Activated T-cell treated with anti-CD3 and anti-CD28 coated beads for 4 hours (primary cell): Measurements from ENCODE around the gene SMIM22.

Experiments
- DNase-seq: peaks from one replicate; pipeline ENCODE4 v3.0.0-alpha.2; 2020

SMIM22 gene

DNA sequence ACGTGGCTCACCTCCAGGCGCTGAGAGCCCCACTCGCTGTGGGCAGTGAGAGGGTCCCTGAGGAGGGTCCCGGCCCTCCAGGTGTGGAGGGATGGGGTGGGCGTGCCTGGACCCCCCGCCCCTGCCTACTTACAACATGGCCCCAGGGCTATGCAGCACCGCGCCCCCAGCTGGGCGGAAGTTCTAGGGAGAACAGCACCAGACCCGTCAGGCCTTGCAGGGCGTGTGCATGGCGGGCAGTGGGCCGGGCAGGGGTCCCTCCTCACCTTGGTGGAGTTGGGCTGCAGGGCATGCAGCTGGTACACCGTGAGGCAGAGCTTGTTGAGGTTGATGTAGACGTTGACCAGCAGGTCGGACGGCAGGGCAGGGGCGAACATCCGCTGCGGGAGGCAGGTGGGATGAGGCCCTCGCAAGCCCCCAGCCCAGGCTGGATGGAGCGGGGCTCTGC lies 2.7 kb downstream of the SMIM22 start:
- DNase-seq = no peak

DNA sequence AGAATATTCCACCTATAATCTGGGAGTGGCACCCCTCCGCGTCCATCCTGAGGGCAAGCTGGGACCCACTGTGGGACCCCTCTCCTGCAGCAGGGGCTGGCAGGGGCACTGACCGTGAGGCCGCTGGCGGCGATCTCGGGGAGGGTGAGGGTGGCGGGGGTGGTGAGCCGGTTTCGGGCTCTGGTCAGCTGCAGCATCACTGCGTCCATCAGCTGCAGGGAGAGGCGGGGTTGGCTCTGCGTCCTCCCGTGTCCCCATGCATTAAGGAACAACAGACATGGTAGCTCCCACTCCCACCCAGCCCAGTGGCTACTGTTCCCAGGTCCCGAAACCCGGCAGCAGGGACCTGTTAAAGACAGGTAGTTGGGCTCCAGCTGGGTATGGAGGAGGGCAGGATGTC lies 3.3 kb downstream of the SMIM22 start:
- DNase-seq = no peak

DNA sequence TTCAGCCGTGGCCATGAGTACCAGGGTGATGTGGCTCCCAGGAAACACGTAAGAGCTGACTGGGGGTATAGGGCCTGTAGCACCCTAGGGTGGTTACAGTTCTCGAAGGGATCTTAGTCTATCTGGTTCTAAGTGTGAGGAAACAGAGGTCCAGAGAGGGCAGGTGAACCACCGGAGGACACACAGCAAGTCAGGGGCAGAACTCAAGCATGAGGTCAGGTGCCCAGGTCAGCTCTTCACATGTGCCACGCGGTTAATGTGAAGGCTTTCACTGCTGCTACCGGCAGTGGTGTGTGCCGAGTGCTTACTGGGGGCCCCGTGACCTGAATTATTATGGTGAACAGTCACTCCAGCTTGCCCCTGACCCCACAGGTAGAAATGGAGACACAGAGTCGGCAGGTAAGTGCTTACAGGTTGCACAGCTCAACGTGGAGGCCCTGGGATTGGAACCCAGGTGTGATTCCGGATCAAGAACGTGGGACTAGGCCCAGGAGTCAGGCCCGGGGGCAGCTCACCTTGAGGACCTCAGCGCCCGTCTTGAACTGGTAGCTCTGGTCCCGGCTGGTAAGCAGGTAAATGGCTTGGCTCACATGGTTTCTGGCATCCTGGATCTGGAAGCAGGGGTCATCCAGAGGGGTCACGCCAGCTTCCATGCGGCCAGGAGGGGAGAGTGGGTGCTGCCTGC lies 4.1 kb downstream of the SMIM22 start:
- DNase-seq = no peak

GRCh38 chr16:4800290-4801041 lies 5.3 kb downstream of the SMIM22 start:
- no peak for DNase-seq

- DNase-seq = no peak
Measured at GRCh38 chr16:4801051-4801961, 6.1 kb downstream of the SMIM22 start.

GRCh38 chr16:4801962-4802658 lies 6.9 kb downstream of the SMIM22 start, which contains the start of gene ROGDI:
ROGDI (minus strand) TSS chr16:4802633; CDS start chr16:4802571, 62 bp downstream.
- peak; percentile 56 for DNase-seq

GRCh38 chr16:4802659-4803287 lies 7.6 kb downstream of the SMIM22 start:
- peak; percentile 84 for DNase-seq

DNA sequence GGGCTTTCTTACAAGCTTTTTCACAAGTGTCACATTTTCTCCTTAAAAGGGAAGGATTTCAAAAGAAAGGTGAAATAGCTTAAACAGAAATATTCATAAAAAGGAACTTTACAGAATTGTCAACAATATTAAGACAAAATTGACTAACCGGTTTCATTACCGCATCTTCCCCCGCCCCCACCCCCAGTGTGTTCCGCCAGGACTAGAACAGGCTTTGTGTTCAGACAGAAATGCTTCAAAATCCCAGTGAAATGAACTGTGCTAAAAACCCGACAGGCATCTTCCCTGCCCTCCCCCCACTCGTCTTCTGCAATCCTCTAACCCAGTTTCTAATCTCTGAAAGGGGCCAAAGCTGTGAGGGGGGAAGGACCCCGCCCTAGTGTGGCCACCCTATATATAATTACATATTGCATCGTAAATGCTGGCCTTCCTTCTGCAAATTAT lies 8.3 kb downstream of the SMIM22 start:
- no peak for DNase-seq

GRCh38 chr16:4803898-4804762 lies 9.0 kb downstream of the SMIM22 start:
- DNase-seq = no peak

GRCh38 chr16:4805231-4805630 lies 10.1 kb downstream of the SMIM22 start:
- no peak for DNase-seq

GRCh38 chr16:4806280-4806679 lies 11.1 kb downstream of the SMIM22 start:
- no peak for DNase-seq

- no peak for DNase-seq
Measured at GRCh38 chr16:4811242-4811641, 16.1 kb downstream of the SMIM22 start.

GRCh38 chr16:4811773-4812172 lies 16.6 kb downstream of the SMIM22 start:
- no peak for DNase-seq

DNA sequence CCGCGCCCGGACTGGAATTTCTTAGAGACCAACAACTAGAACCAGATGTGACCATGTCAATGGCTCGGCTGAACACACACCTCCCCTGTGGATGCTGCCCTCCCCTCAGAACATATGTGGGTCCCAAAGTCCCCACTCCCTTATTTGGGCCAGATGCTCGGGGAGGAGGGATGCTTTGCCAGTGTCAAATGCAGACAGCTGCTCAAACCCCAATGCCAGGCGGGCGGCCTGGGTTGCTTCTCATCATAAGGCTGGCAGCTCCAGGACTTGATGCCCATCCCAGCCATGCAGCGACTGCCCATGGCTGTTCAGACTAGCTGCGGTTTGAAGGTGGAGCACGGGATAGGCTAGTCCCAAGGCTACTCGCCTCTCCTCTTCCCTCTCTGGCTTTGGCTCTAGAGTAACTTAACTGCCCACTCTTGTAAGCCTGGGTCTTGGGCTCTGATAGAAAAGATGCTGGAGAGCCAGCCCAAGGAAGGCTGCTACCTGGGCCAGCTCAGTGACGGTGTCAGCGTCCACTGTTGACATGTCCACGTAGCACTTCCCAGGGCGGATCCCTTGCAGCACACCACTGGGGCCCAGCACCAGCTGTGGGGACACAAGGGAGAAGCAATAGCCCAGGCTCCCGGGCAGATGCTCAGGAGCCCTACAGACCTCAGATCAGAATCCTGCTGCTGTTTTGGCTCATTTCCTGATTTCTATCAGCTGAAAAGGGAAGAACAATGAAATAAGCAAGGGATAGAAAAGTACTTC lies 18.3 kb downstream of the SMIM22 start:
- DNase-seq = no peak

DNA sequence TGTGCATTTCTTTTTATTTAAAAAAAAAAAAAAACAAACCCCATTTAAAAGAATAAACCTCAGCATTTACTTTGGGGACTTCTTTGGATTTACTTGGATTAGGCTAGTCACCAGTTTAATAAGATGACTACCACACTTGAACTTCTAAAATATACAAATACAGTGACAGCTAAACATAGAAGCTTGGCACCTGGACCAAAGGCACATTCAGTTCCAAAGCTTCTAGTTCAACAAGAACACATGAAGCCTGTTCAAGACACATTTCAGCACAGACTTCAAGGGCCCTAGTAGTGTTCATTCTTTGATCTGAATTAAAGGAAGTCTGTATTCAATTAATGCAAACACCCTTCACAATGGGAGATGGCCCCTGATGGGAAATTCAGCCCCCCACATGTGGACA lies 18.9 kb downstream of the SMIM22 start:
- DNase-seq = no peak

DNA sequence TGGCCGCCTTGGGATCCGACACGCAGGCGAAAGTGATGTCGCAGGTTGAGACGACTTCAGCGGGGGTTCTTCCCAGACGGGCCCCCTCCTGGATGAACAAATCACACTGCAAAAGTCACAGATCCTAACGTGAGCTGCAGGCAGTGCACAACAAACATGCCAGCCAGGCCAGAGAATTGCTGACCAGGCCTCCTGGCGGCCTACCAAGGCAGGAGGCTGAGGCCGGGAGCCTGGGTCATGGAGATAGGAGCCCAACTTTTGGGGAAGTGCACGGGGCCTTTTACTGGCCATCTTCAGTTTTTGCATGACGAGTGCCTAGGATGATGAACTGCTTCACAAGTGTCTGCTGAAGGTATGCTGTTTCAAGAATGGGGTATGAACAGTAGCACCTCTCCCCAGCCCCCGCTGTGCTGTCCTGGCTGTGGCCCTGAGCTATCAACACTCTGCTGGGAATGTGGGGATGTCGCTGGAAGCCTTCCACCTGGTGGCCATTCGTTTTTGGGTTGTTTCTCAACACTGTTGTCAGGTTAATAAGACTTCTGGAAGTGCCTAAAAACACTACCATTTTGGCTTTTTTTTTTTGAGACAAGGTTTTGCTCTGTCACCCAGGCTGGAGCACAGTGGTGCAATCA lies 19.5 kb downstream of the SMIM22 start:
- DNase-seq = no peak

- no peak for DNase-seq
Measured at GRCh38 chr16:4820652-4821051, 25.5 kb downstream of the SMIM22 start.

- no peak for DNase-seq
Measured at GRCh38 chr16:4825196-4825595, 30.0 kb downstream of the SMIM22 start.

DNA sequence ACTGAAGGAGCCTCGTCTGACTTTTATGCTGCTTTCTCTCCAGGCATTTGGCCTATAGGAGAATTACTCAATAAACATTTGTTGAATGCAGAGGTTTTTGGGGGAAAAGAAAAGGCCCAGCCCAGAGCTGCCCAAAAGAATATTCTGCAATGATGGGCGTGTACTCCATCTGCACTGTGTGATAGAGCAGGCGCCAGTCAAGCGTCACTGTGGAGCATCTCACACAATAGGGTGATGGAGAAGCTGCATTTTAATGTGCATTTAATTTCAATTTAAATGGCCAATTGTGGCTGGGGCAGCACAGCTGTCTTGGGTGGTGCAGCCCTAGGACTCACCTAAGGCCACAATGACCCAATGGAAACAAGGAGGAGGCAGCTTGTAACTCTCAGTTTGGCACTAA lies 31.4 kb downstream of the SMIM22 start:
- no peak for DNase-seq

GRCh38 chr16:4826980-4827379 lies 31.8 kb downstream of the SMIM22 start:
- no peak for DNase-seq
